Left lung (tissue), 14 donors: ENCODE measurements around the gene OSBPL3. TPM values are rescaled to one million over a fixed set of nuclear protein-coding genes. Genes with fewer than 3 reads are reported as not detected.

Source experiments
- ATAC-seq: fragments of 200-7000 bp; cut with Tn5 transposase; one replicate; pipeline ENCODE4 v1.9.1; 2020; ENCODE audit warnings: moderate library complexity
- DNase-seq, 4 donors: peaks; one replicate each; pipeline ENCODE4 v3.0.0-alpha.2; 2013 to 2020
- H3K27ac ChIP-seq, 2 donors: fragments of 200-600 bp; sonication (generic) in 1 of 2; one replicate each; pipeline versions ENCODE4 v1.5.0 to v1.8.0; 2020 to 2021
- H3K27me3 ChIP-seq, 2 donors: fragments of 200-600 bp; sonication (generic) in 1 of 2; one replicate each; pipeline versions ENCODE4 v1.5.0 to v1.8.0; 2020 to 2021
- H3K36me3 ChIP-seq, 2 donors: fragments of 200-600 bp; sonication (generic) in 1 of 2; one replicate each; pipeline versions ENCODE4 v1.5.0 to v1.8.0; 2020 to 2021
- H3K4me1 ChIP-seq, 2 donors: fragments of 200-600 bp; one replicate each; pipeline ENCODE4 v1.8.0; 2021
- H3K4me3 ChIP-seq, 2 donors: fragments of 200-600 bp; sonication (generic) in 1 of 2; one replicate each; pipeline versions ENCODE4 v1.5.0 to v1.8.0; 2020 to 2021; ENCODE audit warnings: mild to moderate bottlenecking in 1 of 2
- H3K9me3 ChIP-seq, 2 donors: fragments of 200-600 bp; sonication (generic) in 1 of 2; one replicate each; pipeline versions ENCODE4 v1.5.0 to v1.8.0; 2020 to 2021
- intact Hi-C, 2 donors: fragments of 100-400 bp; cut with DNase I; formaldehyde crosslinking; loops; one replicate each; pipeline versions ENCODE4 v1.11.2 to v1.14.2; 2022
- long read RNA-seq, 12 donors: library from polyadenylated mRNA in 2 of 12; unstranded in 2 of 12; transcript quantifications; one replicate each; pipeline ENCODE4 v2.0.0 and lab custom pipeline, GENCODE V29; 2019 to 2026
- polyA plus RNA-seq, 6 donors: library from polyadenylated mRNA; unstranded; fragments of 120-200 nt; gene quantifications; one replicate each; pipeline ENCODE4 v1.2.1, GENCODE V29; 2013; ENCODE audit not compliant: insufficient read length in 6 of 6
- total RNA-seq, 2 donors: library from RNA; stranded (reverse); fragmentation: NEBNext Ultra II Directional; extraction: Animal tissue kit (Norgen Biotek cat#: 25700); gene quantifications; one replicate each; pipeline ENCODE4 v1.2.1, GENCODE V29; 2021
- TF ChIP-seq, protein P1 (sequence below), 2 donors: fragments of 200-600 bp; sonication (generic) in 1 of 2; IDR thresholded peaks; one replicate each; pipeline versions ENCODE4 v1.5.0 to v1.8.0; 2021; ENCODE audit warnings: antibody characterized with exemption in 2 of 2
- donor health status: DM: no; HTN: yes; CAD: no.
- donor health status: DM: no; HTN: no; CAD: no.

The OSBPL3 gene, protein sequence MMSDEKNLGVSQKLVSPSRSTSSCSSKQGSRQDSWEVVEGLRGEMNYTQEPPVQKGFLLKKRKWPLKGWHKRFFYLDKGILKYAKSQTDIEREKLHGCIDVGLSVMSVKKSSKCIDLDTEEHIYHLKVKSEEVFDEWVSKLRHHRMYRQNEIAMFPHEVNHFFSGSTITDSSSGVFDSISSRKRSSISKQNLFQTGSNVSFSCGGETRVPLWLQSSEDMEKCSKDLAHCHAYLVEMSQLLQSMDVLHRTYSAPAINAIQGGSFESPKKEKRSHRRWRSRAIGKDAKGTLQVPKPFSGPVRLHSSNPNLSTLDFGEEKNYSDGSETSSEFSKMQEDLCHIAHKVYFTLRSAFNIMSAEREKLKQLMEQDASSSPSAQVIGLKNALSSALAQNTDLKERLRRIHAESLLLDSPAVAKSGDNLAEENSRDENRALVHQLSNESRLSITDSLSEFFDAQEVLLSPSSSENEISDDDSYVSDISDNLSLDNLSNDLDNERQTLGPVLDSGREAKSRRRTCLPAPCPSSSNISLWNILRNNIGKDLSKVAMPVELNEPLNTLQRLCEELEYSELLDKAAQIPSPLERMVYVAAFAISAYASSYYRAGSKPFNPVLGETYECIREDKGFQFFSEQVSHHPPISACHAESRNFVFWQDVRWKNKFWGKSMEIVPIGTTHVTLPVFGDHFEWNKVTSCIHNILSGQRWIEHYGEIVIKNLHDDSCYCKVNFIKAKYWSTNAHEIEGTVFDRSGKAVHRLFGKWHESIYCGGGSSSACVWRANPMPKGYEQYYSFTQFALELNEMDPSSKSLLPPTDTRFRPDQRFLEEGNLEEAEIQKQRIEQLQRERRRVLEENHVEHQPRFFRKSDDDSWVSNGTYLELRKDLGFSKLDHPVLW
- total RNA-seq, result 10 to 100 TPM; 21.4 to 30.5 TPM
- polyA plus RNA-seq, result 1 to 10 TPM; 2.3 to 4.3 (median 3.1) TPM
- long read RNA-seq, donor 1, result 0 reads
- long read RNA-seq, donor 2, result 0 reads
- long read RNA-seq, donor 3, result 0 reads
- long read RNA-seq, donor 4, partial matches to known transcripts, result 1 of 2 reads
- long read RNA-seq, donor 4, other reads (novel, unspliced or antisense), result 1 of 2 reads
- long read RNA-seq, donor 5, result 0 reads
- long read RNA-seq, donor 6, result 0 reads
- long read RNA-seq, donor 7, result 0 reads
- long read RNA-seq, donor 8, result 0 reads
- long read RNA-seq, donor 9, result 0 reads
- long read RNA-seq, donor 10, partial matches to known transcripts, result 3 of 3 reads
- long read RNA-seq, donor 10, other reads (novel, unspliced or antisense), result 0 of 3 reads
- long read RNA-seq, donor 11, result 0 reads
- long read RNA-seq, donor 12, result 0 reads

DNA sequence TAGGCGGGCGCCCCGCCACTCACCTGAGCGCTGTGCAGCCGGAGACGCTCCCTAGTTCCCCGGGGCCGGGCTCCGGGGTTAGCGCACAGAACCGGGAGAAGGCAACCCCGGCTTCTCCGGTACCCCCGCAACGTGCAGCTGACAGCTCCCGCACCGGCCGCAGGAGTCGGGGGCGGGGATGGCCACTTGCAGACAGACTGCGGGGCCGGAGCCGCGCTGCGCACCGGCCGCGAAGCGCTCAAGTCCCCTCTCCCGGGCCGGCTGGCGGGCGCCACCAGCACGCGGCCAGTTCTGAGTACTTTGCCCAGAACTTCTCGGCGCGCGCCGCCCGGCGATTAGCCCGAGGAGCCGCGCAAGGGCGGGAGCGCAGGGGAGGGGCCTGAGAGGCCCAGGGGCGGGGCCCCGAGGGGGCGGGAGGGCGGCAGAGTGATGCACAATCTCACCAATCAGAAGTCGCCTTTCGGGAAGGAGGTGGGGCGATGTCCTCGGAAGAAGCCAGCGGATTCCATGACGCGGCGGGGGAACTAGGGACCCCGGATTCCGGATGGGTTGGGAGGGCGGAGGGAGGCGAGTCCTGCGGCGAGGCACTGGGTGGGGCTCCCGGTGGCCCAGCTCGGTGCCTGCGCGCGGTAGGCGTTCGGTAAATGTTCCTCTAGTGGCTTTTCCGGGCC is at the start of gene OSBPL3:
Gene OSBPL3, minus strand, starts transcription at position 316 of the 671 bp plus-strand sequence. CDS start 87,706 bp downstream, outside the sequence.
- peaks cover 0 to 39% of the 10 kb centered on the region in 2 donors for H3K27me3 ChIP-seq
- intact Hi-C loops, result no loop called here
- H3K36me3 ChIP-seq, result no peaks in the 10 kb centered on the region
- peaks cover 0 to 28% of the 10 kb centered on the region in 2 donors for H3K4me1 ChIP-seq
- DNase-seq, result peak; percentile 94 to 98 (median 96)
- no peaks in the 10 kb centered on the region for H3K9me3 ChIP-seq
- ATAC-seq, result peak; percentile 90
- H3K4me3 ChIP-seq, result peak within 1 kb of the TSS; percentile 55 to 84
- TF ChIP-seq, protein P1, sequence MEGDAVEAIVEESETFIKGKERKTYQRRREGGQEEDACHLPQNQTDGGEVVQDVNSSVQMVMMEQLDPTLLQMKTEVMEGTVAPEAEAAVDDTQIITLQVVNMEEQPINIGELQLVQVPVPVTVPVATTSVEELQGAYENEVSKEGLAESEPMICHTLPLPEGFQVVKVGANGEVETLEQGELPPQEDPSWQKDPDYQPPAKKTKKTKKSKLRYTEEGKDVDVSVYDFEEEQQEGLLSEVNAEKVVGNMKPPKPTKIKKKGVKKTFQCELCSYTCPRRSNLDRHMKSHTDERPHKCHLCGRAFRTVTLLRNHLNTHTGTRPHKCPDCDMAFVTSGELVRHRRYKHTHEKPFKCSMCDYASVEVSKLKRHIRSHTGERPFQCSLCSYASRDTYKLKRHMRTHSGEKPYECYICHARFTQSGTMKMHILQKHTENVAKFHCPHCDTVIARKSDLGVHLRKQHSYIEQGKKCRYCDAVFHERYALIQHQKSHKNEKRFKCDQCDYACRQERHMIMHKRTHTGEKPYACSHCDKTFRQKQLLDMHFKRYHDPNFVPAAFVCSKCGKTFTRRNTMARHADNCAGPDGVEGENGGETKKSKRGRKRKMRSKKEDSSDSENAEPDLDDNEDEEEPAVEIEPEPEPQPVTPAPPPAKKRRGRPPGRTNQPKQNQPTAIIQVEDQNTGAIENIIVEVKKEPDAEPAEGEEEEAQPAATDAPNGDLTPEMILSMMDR (IDR thresholded peaks at IDR 0.05), result peak in 1 of 2 donors; percentile 1
- peak within 1 kb of the TSS; percentile 78 to 94 for H3K27ac ChIP-seq

DNA sequence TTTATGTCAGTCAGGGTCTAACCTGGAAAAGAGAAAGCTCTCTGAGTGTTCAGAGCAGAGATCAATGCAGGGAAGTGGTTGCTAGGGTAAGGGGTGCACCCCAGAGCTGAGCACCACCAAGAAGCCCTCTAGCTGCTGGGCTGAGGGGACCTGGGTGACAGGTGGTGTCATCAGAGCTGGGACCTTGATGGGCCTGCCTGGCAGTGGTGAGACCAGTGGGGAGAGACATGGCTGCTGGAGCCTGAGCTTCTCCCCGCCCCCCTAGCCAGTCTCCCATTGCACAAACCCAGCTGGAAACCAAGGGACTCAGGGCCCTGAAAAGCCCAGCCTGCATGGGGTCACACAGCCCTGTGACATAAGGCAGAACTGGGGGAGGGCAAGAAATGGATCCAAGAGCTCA is 49.1 kb upstream of the OSBPL3 start:
- DNase-seq, result no peak
- TF ChIP-seq, protein P1 (IDR thresholded peaks at IDR 0.05), result no peak
- Histone ChIP-seq H3K27me3 (no peaks in the 10 kb centered on the region), H3K27ac (peak overlapping the region in 1 of 2 donors; percentile 51), H3K4me3 (no peak overlapping the region), H3K36me3 (no peaks in the 10 kb centered on the region), H3K4me1 (no peaks in the 10 kb centered on the region), H3K9me3 (no peaks in the 10 kb centered on the region)
- intact Hi-C loops, result no loop called here
- ATAC-seq, result no peak

DNA sequence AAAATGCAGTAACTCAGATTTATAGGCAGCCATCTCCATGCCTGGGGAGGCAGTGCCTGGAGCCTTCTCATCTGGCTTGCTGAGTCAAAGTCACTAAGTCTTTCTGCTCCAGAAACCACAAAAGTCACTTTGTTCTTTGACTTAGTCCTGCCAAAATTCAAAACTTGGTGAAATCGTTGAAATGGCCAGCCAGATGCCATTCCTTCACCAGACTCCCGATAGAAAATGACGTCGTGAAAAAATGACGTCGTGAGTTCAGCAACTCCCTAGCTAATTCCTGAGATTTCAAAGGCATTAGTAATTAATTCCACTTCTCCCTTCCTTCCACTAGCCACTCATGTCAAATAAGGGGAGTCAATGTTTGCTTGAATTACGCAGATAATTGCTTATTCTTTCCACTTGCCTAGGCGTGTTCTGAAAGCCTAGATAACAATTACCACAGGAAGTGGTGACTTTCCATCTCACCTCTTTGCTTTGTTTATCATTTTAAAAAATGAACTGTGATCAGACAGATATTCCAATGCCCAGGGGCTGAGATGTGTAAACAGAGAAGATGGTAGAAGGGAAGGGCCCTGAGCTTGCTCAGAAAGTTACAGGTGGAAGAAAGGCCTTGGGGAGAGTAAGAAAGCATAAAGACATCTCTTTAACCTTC is 48.5 kb upstream of the OSBPL3 start:
- TF ChIP-seq, protein P1 (IDR thresholded peaks at IDR 0.05), result no peak
- ATAC-seq (peak; percentile 72), DNase-seq (peak in 1 of 4 donors; percentile 7)
- Histone ChIP-seq H3K9me3 (no peaks in the 10 kb centered on the region), H3K27me3 (no peaks in the 10 kb centered on the region), H3K36me3 (no peaks in the 10 kb centered on the region), H3K27ac (peak overlapping the region in 1 of 2 donors; percentile 51), H3K4me3 (no peak overlapping the region), H3K4me1 (no peaks in the 10 kb centered on the region)
- intact Hi-C loops, result no loop called here

DNA sequence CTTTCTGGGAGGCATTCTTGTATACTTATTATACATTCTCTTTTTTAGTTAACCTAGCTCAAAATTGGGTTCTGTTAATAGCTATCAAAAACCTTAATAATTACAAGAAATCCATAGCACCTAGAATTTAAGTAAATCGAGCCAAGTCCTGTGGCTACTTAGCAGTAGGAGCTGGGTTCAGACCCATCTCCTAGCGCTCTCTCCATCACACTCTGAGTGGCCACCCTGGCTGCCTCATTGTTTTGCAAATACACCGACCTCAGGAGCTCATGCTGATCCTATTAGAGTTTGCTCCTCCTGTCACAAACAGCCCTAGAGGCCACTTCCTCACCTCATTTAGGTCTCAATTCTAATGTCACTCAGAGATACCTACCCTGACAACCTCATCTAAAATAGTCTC is 46.2 kb upstream of the OSBPL3 start:
- Histone ChIP-seq H3K4me1 (no peaks in the 10 kb centered on the region), H3K36me3 (no peaks in the 10 kb centered on the region), H3K9me3 (no peaks in the 10 kb centered on the region), H3K27me3 (no peaks in the 10 kb centered on the region), H3K27ac (no peak overlapping the region), H3K4me3 (no peak overlapping the region)
- TF ChIP-seq, protein P1 (IDR thresholded peaks at IDR 0.05), result no peak
- intact Hi-C loops, result no loop called here
- ATAC-seq (no peak), DNase-seq (no peak)
